Midbrain (tissue), 1 donor: Measurements from ENCODE around the gene AMIGO3.
"Not testable (repeated sequence)": the region's sequence is repeated elsewhere in the genome, so short reads cannot be mapped to it uniquely, and the experiment has no call there.

Experiments
- DNase-seq: peaks from one replicate; lab custom pipeline; 2025; lab: John Stamatoyannopoulos, UW

The AMIGO3 gene

DNA sequence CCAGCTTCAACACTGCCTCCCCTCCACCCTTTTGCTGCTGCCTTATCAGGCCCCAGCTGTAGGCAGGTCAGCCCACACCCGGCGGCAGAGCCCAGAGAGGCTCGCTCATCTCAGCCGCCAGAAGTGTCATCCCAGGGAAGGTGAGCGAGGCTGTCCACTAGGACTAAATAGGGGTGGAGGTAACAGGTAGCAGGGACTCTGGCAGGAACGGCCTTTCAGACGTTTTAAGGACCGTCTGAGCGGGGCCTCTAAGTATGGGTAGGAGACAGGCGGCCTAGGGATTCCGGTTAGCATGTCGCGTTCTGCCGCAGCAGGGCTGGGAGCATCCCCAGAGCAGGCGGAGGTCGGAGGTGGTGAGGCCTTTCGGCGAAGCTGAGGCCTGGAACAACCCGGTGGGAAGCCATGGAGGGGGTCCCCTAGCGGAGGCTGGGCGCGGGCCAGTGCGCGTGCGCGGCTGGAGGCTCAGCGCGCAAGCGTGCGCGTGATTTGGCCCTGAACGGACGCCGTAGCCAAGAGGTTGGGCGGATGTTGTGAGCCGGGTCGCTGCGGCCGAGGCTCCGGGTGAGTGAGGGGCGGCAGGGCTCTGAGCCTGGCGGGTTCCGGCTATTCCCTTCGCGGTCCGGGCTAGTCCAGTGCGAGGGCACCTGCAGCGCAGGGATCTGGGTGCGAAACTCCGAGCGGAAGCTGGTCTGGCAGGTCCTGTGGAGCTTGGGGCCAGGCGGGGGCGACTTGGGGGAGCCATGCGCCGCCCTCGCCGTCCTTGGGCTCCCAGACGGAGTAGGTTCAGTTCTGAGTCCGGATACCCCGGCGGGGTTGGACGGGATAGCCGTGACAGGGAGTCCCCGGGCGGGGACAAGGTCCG is 30.2 kb downstream of the AMIGO3 start, which contains the start of the genes MST1 and RNF123:
MST1 (minus strand) TSS at position 429 of the 862 bp plus-strand sequence. CDS start 783 bp downstream, outside the sequence.
RNF123 (plus strand) TSS at position 512 of the 862 bp plus-strand sequence. CDS start 1,609 bp downstream, outside the sequence.
- no peak for DNase-seq

DNA sequence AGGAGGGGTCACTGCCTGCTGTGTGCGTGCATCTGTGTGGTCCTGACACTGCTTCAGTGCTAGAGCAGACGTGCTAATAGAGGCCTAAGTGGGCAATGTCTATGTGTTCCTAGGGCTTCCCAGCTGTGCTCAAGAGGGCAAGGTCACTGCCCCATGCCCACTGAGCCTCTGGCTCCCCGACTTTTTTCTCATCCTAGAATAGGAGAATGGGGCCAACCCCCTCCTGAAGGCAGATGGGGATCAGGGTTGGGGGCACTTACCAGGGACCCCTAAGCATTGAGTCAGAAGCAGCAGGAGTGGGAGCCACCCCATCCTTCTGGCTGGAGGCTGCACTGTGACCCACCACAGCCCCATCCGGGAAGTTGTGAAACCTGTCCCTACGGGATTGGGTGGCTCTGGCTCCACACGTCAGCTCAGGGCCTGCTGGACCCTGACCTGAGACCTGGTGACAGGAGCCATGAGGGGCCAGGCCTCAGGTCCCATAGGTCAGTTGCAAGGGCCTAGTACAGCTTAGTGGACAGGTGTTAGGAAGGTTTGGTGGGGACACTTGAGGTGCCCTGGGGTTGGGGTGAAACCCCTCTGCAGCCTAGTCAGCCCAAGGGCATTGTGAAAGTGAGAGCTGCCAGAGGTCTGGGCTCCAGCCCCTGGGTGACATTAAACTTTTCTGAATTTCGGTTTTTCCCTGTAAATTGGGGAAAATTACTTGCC is 31.0 kb downstream of the AMIGO3 start:
- not testable (repeated sequence) for DNase-seq

DNA sequence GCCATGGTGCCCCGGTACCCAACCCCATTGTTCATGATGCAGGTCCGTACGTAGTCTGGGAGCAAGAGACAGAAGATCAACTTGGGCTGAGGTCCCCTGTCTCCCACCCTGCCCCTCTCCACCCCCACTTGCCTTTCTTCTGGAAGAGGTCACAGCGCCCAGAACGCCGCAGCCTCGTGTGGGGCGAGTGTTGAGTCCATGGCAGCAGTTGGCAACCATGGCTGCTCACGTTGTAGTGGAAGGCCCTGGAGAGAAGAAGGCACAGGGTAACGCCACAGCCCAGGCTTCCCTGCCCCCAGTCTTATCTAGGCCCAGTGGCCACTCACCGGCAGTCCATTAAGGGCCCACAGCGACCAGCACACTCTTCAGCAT is 32.1 kb downstream of the AMIGO3 start:
- not testable (repeated sequence) for DNase-seq

DNA sequence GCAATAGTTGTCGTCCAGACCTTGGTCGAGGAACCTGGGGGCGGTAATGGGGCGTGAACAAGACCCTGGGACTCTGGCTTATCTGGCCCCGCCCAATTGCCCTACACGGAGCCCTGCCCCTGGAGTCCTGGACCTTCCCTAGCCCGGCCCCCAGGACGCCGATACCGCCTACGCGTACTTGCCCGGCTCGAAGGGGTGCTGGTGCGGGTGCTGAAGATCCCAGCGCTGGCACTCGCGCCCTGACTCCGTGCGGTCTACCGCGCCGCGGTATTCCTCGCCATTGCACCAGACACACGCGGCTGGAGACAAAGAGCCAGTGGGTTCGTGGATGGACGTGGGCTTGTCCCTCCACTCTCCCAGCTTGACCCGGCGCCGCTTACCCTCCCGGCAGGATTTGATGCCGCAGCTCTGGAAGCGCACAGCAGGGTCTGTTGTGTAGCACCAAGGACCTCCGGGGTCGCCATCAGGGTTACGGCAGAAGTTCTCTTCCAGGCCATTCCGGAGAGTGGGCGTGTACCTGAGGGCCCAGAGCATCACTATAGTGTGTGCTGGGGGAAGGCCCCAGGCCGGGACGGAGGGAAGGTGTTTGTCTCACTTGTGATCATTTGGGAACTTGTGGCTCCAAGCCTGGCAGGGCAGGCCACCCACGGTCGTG is 32.6 kb downstream of the AMIGO3 start:
- DNase-seq: not testable (repeated sequence)

DNA sequence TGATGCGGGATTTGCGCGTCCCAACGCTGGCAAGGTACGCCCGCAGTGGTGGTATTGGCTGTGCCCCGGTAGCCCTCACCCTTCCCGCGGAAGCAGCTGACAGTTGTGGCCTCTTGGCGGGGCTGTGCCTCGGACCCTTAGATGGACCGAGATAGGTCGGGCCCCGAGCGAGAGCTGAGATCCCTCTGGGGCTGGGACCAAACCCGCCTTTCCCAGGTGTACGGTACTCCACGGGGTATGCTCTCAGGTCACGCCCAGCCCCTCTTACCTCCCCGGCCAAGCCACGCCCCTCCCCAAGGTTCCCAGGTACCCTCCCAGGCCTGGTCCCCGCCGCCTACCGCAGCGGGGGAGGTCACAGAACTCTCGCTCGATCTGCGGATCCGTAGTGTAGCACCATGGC is 33.1 kb downstream of the AMIGO3 start:
- not testable (repeated sequence) for DNase-seq

DNA sequence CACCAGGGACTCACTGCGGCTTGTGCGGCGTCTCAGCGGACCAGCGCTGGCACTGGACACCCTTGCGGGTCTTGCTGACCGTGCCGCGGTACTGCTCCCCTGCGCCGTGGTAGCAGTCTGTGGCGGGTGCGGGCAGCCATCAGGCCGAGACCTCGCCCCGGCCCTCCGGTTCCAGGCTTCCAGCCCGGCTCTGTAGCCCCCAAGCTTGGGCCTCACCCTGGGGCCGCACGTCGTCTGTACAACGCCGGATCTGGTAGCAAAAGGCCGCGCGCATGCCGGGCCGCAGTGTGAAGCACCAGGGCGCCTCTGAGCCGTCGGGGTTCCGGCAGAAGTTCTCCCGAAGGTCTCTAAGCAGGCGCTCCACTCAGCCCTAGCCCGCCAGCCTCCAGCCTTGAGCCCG is 33.6 kb downstream of the AMIGO3 start:
- not testable (repeated sequence) for DNase-seq

DNA sequence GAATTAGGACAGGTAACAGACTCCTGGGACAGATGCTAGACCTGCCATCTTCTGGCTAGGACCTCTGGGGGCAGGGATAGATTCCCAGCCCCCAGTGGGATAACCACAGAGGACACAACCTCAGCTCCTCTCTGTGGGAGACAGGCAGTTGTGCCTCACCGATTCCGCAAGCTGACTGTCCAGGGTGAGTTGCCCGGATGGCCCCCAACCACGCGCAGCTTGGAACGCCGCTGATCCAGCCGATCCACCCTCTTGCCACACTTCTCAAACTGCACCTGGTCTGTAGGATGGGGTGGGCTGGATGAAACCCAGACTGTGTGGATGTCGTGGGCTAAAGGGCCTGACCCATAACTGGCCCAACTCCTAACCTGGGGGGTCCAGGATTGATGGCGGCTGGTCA is 34.4 kb downstream of the AMIGO3 start:
- not testable (repeated sequence) for DNase-seq

DNA sequence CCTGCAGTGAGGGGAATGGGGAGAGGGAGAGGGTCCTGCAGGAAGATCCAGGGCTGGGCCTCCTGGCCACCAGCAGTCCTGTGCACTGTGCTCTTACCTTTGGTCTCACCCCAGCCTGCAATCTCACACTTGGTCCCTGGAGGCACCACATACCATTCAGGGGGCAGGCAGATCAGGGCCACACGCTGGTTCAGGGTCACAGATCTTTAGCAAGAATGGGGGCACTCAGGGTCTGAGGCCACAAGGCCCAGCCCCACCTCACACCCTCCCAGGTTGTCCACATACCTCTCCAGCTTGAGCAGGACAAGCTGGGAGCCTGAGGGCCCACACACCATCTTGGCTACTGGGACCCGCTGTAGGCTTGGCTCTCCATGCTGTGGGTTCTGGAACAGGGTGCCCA is 35.0 kb downstream of the AMIGO3 start:
- not testable (repeated sequence) for DNase-seq

DNA sequence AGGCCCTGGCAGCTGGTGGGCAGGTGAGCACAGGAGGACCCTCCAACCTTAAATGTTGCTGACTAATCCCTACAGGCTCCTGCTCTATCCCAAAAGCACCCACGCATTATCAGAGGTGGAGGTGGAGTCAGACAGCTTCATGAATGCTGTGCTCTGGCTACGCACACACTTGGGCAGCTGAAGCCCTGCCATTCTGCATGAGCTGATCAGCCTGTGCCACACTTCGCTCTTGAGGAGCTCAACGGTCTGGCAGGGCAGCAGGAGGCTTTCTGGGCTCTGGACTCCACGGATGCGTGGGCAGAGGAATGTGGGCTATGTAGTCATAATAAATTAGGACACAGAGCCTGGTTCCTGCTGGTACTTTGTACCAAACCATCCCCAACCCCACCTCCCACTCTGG is 36.3 kb downstream of the AMIGO3 start:
- DNase-seq: no peak

DNA sequence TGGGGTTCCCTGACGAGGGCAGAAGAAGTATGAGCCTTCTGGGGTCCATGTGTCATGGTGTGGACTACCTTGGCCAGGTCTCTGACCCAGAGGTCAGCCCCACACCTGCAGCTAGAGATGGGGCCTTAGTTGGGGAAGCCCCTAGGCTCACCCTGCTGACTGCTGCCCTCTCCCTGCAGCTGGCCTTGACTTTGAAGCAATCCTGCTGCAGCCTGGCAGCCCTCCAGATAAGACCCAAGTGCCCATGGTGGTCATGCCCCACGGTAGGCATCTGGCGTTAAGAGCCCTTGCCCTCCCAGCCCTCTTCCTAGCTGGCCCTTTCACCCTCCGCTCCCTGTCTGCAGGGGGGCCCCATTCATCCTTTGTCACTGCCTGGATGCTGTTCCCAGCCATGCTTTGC is 37.9 kb downstream of the AMIGO3 start:
- DNase-seq: no peak

DNA sequence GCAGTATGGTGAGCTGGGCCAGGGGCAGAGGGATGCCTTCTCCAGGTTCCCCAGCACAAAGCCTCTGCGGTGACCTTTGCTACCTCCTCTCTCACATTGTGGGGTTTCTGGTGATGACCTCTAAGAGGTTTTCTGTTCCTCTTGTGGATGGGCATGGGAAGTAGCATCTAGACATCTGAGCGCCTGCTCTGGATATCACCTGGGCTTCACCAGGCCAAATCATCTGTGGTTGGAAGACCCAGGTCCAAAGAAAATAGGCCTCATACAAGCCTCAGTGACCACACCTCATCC is 38.3 kb downstream of the AMIGO3 start:
- DNase-seq: no peak

DNA sequence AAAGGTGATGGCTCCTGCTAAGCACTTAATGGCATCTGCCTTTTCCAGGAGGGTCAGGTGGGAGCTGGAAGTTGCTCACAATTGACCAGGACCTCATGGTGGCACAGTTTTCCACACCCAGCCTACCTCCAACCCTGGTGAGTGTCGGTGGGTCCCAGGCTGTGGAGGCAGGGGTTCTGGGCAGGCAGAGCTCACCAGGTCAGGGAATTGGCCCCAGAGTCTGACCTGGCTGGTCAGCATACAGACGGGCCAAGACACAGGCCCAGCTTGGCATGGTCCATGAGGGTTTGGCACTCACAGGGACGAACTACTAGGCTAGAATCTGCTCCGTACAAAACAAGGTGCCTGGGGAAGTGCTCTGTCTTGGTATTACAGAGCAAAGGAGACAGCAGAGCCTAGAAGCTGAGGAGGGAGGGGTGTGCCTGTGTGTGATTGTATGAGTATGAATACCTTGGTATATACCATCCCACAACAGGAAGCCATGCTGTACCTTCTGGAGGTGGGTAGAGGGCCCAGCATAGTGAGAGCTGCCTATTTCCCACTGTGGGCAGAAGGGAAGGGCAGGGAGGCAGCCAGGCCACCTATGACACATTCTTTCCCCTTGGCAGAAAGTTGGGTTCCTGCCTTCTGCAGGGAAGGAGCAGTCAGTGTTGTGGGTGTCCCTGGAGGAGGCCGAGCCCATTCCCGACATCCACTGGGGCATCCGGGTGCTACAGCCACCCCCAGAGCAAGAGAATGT is 38.8 kb downstream of the AMIGO3 start:
- no peak for DNase-seq

DNA sequence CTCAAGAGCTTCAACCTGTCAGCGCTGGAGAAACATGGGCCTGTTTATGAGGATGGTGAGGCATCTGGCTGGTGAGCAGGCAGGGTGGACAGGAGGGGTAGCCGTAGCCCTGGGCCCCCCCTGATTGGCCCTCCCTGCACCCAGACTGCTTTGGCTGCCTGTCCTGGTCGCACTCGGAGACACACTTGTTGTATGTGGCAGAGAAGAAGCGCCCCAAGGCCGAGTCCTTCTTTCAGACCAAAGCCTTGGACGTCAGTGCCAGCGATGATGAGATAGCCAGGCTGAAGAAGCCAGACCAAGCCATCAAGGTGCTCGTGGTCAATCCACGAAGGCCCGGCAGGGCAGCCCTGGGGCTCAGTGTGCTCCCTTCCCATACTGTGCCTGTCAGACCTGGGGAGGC is 43.6 kb downstream of the AMIGO3 start:
- DNase-seq: no peak

DNA sequence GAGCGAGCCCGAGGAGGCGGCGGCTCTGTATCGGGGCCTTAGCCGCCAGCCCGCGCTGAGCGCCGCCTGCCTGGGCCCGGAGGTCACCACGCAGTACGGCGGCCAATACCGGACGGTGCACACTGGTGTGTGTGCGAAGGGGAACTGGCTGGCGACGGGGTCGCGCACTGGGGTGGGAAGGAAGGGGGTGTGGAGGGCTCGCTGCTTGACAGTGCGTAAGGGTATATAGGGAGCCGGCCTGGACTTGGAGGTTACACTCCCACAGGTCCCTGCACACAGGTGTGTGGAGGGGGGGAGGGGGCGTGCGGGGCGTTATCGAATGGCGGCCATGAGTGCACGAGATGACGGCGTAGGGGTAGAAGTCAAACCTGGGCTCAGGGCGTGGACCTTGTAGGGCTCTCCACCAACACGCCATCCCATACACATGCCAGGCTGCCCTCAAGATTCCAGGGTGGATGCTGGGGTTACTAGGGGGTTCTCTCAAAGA is 44.9 kb downstream of the AMIGO3 start:
- no peak for DNase-seq

DNA sequence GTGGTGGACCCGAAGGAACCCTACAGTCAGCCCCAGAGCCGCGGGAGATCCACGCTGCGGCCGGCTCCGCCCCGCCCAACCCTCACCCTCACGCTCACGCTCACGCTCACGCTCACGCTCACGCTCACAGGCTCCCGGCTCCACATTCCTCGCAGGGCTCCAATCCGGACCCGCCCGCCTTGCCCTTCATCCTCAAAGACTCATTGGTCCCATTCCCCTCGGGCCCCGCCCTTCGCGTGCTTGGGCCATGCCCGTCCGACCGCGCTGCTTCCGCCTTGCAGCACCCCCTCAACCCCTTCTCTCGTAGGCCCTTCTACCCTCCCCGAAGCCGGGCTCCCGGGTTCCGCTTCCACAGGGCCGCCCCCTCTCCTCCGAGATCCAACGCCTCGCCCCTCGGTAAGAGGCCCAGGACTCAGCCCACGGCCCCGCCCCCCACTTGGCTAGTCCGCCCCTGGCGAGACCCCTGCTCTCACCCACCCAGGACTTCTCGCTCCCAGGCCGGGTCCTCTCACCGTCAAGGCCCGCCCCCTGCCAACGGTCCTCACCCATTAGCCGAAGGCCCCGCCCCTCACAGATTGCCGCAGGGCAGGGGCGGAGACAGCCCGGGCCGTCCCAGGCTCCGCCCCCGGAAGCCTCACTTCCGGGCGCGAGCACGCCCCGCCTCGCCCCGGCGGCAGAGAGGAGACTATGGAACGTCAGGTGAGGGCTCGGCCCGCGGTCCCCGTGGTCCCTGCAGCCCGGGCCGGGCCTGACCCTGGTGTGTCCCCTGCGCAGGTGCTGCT is 45.6 kb downstream of the AMIGO3 start, which contains the start of gene APEH:
APEH (plus strand) TSS at position 637 of the 782 bp plus-strand sequence; CDS start at position 688, 51 bp downstream.
- no peak for DNase-seq

DNA sequence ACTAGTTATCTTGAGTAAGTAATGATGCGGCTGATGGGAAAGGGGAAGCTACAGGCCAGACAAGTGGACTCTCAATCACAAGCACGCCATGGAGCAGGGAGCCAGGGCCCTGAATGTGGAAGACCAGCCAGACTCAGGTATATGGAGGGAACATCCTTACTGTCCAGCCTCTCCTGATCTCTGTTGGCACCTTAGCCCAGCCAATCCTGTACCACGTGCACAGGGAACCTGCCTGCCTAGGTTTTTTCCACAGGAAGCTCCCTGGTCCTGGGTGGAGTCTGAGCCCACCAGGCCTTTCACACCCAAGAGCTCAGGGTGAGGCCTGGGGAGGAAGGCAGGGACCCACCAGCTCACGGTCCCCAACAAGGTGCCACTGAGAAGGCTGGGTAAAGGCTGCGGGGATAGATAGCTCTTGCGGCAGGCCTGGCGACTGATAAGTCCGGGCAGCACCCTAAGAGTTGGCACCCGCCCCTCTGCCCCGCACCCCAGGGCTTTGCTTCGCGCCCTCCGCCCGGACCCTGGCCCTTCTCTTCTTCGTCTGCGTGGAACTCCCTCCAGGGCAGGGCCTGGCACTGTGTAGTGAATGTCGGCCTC is 46.3 kb downstream of the AMIGO3 start:
- DNase-seq: no peak

DNA sequence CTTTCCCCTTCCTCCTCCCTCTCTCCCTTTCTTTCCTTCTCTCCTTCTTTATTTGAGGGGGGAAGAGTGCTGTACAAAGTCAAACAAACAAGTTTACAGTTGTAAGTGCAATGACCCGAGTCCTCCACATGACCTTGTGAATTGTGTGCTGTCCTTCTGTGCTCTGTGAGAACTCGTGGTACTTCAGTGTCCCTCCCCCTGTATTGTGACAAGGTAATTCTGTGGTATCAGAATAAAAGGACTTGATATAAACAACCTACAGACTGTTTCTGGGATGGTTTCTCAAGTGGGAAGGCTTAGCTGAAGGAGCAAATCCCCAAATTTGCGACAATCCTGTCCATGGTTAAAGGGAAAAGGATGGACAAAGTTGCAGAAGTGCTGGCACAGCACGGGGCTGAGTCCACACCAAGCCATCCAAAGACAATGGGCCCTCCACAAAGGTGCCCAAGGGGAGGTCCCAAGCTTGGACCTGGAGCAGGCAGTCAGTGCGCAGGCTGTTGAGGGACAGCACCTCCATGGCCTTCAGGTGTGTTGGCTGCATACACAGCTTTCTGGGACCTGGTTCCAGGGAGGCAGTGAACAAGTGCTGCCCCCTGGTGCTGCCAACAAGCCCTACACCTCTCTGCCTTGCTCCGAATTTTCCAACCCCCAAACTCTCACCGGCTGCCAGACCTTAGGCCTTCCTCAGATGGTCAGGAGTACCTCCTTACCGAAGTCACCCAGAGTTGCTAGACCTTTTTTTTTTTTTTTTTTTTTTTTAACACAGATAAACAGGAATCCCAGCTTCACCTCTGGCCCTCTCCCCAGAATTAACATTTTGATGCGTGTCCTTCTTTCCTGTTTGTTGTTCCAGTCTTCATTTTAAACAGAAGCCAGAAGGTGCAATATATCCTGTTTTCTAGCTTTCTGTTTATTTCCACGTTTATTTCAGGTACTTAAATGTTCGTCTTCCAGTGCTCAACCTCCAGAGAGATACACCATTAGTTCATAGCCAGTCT is 47.9 kb downstream of the AMIGO3 start:
- DNase-seq: no peak

DNA sequence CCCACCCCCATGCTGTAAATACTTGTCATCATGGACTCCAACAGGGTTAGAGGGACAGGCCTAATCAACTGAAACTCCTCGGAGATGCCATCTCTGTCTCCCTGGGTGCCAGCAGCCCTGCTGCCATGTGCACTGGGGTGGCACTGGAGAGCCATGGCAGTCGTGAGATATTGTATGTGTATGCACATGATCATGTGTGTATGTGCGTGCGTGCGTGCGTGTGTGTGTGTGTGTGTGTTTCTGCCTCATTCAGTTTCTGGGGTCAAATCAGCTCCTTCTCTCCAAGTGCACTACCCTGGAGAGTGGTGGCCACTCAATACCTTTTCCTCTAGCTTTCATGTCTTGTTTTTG is 48.6 kb downstream of the AMIGO3 start:
- no peak for DNase-seq

DNA sequence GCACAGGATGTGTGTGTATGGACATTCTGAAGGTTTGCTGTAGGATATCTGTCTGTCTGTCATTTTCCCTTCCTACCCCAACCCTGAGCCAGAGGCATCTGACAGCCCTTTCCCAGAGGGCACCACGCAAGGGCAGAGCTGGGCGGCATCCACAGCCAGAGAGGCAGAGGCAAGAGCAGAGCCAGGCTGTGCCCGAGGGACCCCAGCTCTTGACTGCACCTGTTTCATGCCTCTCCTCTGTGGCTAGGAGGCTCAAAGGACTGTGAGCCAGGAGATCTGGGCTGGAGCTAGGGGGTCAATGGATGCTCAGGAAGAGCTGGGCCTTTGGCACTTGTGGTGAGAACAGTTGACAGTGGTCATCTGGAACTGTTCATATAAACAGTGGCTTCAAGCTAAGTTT is 50.1 kb downstream of the AMIGO3 start:
- no peak for DNase-seq
